GM12874 (cell line): ENCODE measurements around the gene SMYD3.

Experiments
- CTCF ChIP-seq: IDR thresholded peaks from 2 replicates; pipeline ENCODE4 v1.5.1; 2011; ENCODE audit warnings: low read depth, mild to moderate bottlenecking, control low read depth, low read length, moderate library complexity; ENCODE audit not compliant: insufficient read depth

Gene SMYD3

GRCh38 chr1:246293366-246294121 lies 213.5 kb downstream of the SMYD3 start:
- TF ChIP-seq CTCF: no peak

GRCh38 chr1:246292571-246292970 lies 214.5 kb downstream of the SMYD3 start:
- TF ChIP-seq CTCF: no peak

GRCh38 chr1:246291127-246291526 lies 216.0 kb downstream of the SMYD3 start:
- no peak for TF ChIP-seq CTCF

DNA sequence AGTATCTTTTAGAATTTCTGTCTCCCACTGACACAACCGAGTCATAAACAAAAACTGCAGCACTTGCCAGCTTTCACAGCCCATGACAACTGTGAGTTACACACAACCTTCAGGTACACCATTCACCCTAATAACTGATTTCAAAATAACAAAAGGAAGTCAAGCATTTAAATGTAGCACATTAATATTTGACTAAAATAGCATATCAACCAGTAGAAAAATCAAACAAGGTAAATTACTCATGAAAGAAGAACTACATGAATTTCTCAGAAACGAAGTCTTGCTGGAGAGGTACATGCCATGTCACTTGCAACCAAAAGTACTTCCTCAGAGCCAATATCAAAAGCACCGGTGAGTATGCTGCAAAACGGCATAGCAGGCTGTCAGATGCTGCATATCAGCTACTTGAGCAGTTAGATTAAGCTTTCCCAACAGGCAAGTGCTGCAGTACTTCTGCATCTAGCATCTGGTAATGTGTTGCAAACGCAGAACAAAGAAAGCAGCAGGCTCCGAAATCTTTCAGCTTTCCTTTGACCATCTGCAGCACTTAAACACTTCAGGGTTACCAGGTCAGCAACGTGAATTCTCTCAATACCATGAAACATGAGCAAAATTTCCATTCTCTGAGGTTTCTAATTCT lies 223.2 kb downstream of the SMYD3 start:
- TF ChIP-seq CTCF: no peak

- TF ChIP-seq CTCF: no peak
Measured at GRCh38 chr1:246281639-246282038, 225.4 kb downstream of the SMYD3 start.

DNA sequence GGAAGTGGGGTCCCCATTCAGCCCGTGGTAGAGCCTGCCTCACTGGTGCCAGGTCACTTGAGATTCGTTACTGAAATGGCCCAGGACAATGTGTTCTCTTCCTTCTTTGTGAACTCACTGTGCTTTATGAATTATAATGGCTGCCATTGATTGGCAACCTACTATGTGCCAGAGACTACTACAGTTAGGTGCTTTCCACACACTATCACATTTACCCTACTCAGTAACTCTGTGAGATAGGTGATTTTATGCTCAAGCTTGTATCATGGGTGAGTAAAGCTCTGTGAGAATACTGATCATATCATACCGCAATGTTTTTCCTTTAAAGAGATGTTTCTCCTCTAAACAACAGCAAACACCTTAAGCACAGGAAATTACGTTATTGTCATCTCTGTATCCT lies 225.9 kb downstream of the SMYD3 start:
- no peak for TF ChIP-seq CTCF

DNA sequence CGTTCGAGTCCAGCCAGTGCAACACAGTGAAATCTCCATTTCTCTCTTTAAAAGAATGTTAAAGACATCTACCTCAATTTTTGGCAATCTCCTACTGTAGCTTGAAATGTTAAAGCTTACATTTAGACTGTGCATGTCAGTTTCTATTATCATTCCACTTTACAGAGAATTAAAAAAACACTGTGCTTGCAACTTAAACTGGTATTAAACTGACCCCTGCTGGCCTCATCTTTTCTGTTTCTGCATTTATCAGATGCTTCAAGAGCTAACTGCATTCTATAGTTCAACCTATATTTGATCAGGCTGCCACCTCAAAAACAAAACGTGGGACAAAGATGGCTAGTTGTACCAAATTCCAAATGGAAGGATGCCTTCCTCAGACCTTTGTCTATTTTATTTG lies 226.5 kb downstream of the SMYD3 start:
- TF ChIP-seq CTCF: no peak
